Mesendoderm (in vitro differentiated cells): Measurements from ENCODE around the gene CDK3.

Source experiments
- DNase-seq: peaks from one replicate; pipeline ENCODE4 v3.0.0; 2013
- H2AK5ac ChIP-seq: 2 replicates; pipeline ENCODE4 v1.6.1; 2013; ENCODE audit warnings: low read length, inconsistent platforms
- H2BK120ac ChIP-seq: 2 replicates; pipeline ENCODE4 v1.6.1; 2013; ENCODE audit warnings: low read depth, mild to moderate bottlenecking, low read length, moderate library complexity, mixed read lengths
- H2BK15ac ChIP-seq: replicated peaks from 2 replicates; pipeline ENCODE4 v1.6.1; 2013; ENCODE audit warnings: low read depth, mild to moderate bottlenecking, moderate library complexity
- H2BK5ac ChIP-seq: 2 replicates; pipeline ENCODE4 v1.6.1; 2013; ENCODE audit warnings: low read length, inconsistent platforms
- H3K18ac ChIP-seq: 2 replicates; pipeline ENCODE4 v1.6.1; 2013; ENCODE audit warnings: mild to moderate bottlenecking, low read length, mixed read lengths
- H3K23ac ChIP-seq: one replicate; pipeline ENCODE4 v1.6.1; 2013; ENCODE audit warnings: low read length
- H3K27ac ChIP-seq: 2 replicates; pipeline ENCODE4 v1.5.1; 2013; ENCODE audit warnings: low read depth, mild to moderate bottlenecking, inconsistent platforms, low read length, moderate library complexity
- H3K27me3 ChIP-seq: 2 replicates; pipeline ENCODE4 v1.6.1; 2013; ENCODE audit warnings: low read length, control low read depth, mild to moderate bottlenecking, inconsistent platforms; ENCODE audit not compliant: insufficient read depth, poor library complexity
- H3K36me3 ChIP-seq: 2 replicates; pipeline ENCODE4 v1.6.1; 2013; ENCODE audit warnings: low read length, inconsistent platforms; ENCODE audit not compliant: control insufficient read depth, insufficient read depth
- H3K4ac ChIP-seq: one replicate; pipeline ENCODE4 v1.6.1; 2013; ENCODE audit warnings: low read depth, mild to moderate bottlenecking, low read length, moderate library complexity
- H3K4me1 ChIP-seq: 2 replicates; pipeline ENCODE4 v1.6.1; 2013; ENCODE audit warnings: low read depth, low read length, inconsistent platforms; ENCODE audit not compliant: control insufficient read depth
- H3K4me2 ChIP-seq: 2 replicates; pipeline ENCODE4 v1.6.1; 2013; ENCODE audit warnings: low read length
- H3K4me3 ChIP-seq: 2 replicates; pipeline ENCODE4 v1.5.1; 2013; ENCODE audit warnings: mild to moderate bottlenecking, low read length
- H3K56ac ChIP-seq: one replicate; pipeline ENCODE4 v1.6.1; 2013; ENCODE audit warnings: low read length
- H3K79me1 ChIP-seq: 2 replicates; pipeline ENCODE4 v1.6.1; 2013; ENCODE audit warnings: low read length, inconsistent platforms
- H3K79me2 ChIP-seq: 2 replicates; pipeline ENCODE4 v1.6.1; 2013; ENCODE audit warnings: mild to moderate bottlenecking, low read length; ENCODE audit not compliant: control insufficient read depth, insufficient read depth
- H3K9ac ChIP-seq: 2 replicates; pipeline ENCODE4 v1.6.1; 2013; ENCODE audit warnings: low read length, inconsistent platforms
- H4K5ac ChIP-seq: one replicate; pipeline ENCODE4 v1.6.1; 2013; ENCODE audit warnings: low read length
- H4K8ac ChIP-seq: one replicate; pipeline ENCODE4 v1.6.1; 2013; ENCODE audit warnings: low read depth, mild to moderate bottlenecking, control low read depth, low read length, moderate library complexity
- whole genome bisulfite sequencing: extraction: QIAGEN DNeasy Blood & Tissue Kit; methylation state at CpG from one replicate; pipeline ENCODE4 v1.1.7; 2013; ENCODE audit warnings: low lambda C conversion rate, missing lambda C conversion rate; ENCODE audit not compliant: insufficient coverage; ENCODE audit errors: extremely low coverage; 5-methylcytosine and 5-hydroxymethylcytosine counted together

CDK3 gene

GRCh38 chr17:76054112-76054476, 53.4 kb downstream of the CDK3 start:
- no peak overlapping the region for H2BK120ac ChIP-seq
- WGBS: no CpG with 5 or more reads among the region's 4 CpGs
- H3K9ac ChIP-seq: no peak overlapping the region
- no peaks in the 10 kb centered on the region for H3K4me1 ChIP-seq
- H4K8ac ChIP-seq: no peak overlapping the region
- H2BK15ac ChIP-seq: no peak overlapping the region
- no peak overlapping the region for H3K18ac ChIP-seq
- no peak overlapping the region for H3K56ac ChIP-seq
- no peak overlapping the region for H3K27ac ChIP-seq
- no peak overlapping the region for H3K4me3 ChIP-seq
- no peak for DNase-seq
- no peak overlapping the region for H2AK5ac ChIP-seq
- H4K5ac ChIP-seq: no peak overlapping the region
- H2BK5ac ChIP-seq: no peak overlapping the region
- no peak overlapping the region for H3K4me2 ChIP-seq
- H3K4ac ChIP-seq: no peak overlapping the region
- H3K23ac ChIP-seq: no peak overlapping the region
- H3K79me1 ChIP-seq: no peaks in the 10 kb centered on the region
- H3K79me2 ChIP-seq: no peaks in the 10 kb centered on the region
- peaks cover 17% of the 10 kb centered on the region for H3K36me3 ChIP-seq
- H3K27me3 ChIP-seq: no peaks in the 10 kb centered on the region
